SK-N-MC (cell line): ENCODE results near the gene BMPR1B.

Experiments
- EZH2 ChIP-seq: fragments of 200-600 bp; sonication (generic); IDR thresholded peaks from one replicate; pipeline ENCODE4 v1.6.1; 2017; ENCODE audit warnings: antibody characterized with exemption
- POLR2AphosphoS5 ChIP-seq: IDR thresholded peaks from 2 replicates; pipeline ENCODE4 v1.6.1; 2012; ENCODE audit warnings: mild to moderate bottlenecking, low read depth, low read length, borderline replicate concordance

DNA sequence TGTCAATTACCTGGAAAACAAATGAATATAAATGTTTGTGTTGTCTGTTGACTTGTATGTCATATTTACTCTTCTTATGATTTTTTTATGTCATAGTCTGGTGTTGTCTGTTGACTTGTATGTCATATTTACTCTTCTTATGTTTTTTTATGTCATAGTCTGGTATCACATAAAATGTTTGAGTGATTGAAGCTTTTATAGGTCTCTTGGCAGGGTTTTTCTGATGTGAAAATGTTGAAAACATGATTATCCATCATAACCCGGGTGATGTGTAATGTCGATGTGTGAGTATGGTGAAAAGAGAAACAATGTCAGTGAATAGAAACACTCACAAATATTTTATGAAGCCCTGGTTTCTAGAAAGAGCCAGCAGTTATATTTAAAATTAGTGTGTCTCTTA is 335.7 kb downstream of the BMPR1B start:
- TF ChIP-seq POLR2AphosphoS5 (no peak), EZH2 (no peak)
